Renal cortex interstitium (tissue), 11 donors: ENCODE data around the gene MEF2A. TPM values are rescaled to one million over a fixed set of nuclear protein-coding genes. Genes with fewer than 3 reads are reported as not detected.

Experiments used
- DNase-seq, 11 donors: peaks; one replicate each; pipeline ENCODE4 v3.0.0-alpha.2; 2013; ENCODE audit warnings: low read depth in 9 of 11, low spot score in 4 of 11; ENCODE audit errors: extremely low read depth in 1 of 11
- polyA plus RNA-seq, 3 donors: library from polyadenylated mRNA; unstranded; fragments of 120-200 nt; gene quantifications; one replicate each; pipeline ENCODE4 v1.2.1, GENCODE V29; 2013; ENCODE audit not compliant: insufficient read length in 3 of 3

Gene MEF2A
- polyA plus RNA-seq, 3 donors: 47.4 to 57.6 (median 56.4) TPM

- no peak for DNase-seq
These were observed 106.3 kb downstream of the MEF2A start for GRCh38 chr15:99671926-99672635.

GRCh38 chr15:99673111-99673510 is 107.3 kb downstream of the MEF2A start:
- DNase-seq: no peak

- no peak for DNase-seq
These were observed 108.5 kb downstream of the MEF2A start for GRCh38 chr15:99674279-99674678.

- no peak for DNase-seq
These were observed 111.9 kb downstream of the MEF2A start for GRCh38 chr15:99677540-99678134.

GRCh38 chr15:99680276-99680675 is 114.5 kb downstream of the MEF2A start:
- no peak for DNase-seq

GRCh38 chr15:99681990-99682389 is 116.2 kb downstream of the MEF2A start:
- no peak for DNase-seq

- no peak for DNase-seq
These were observed 116.7 kb downstream of the MEF2A start for GRCh38 chr15:99682455-99682854.

GRCh38 chr15:99683000-99683670 is 117.4 kb downstream of the MEF2A start:
- DNase-seq: peak in 1 of 11 donors; percentile 4

- DNase-seq: no peak
These were observed 120.5 kb downstream of the MEF2A start for GRCh38 chr15:99686290-99686689.

GRCh38 chr15:99692825-99693224 is 127.0 kb downstream of the MEF2A start:
- DNase-seq: no peak

- no peak for DNase-seq
These were observed 130.3 kb downstream of the MEF2A start for GRCh38 chr15:99696096-99696495.

- DNase-seq: no peak
These were observed 137.3 kb downstream of the MEF2A start for GRCh38 chr15:99702895-99703602.

GRCh38 chr15:99703603-99704443 is 138.0 kb downstream of the MEF2A start:
- DNase-seq: peak in 9 of 11 donors; percentile 28 to 74 (median 59)

- peak; percentile 66 to 88 (median 80) for DNase-seq
These were observed 138.7 kb downstream of the MEF2A start for GRCh38 chr15:99704444-99704838.

GRCh38 chr15:99706557-99707303 is 140.9 kb downstream of the MEF2A start:
- no peak for DNase-seq

- no peak for DNase-seq
These were observed 141.9 kb downstream of the MEF2A start for GRCh38 chr15:99707473-99708270.

GRCh38 chr15:99708563-99708962 is 142.8 kb downstream of the MEF2A start:
- no peak for DNase-seq
